ENCODE measurements around the gene RHBDL1.
A peak's percentile ranks its signal among the peaks of the same experiment; 100 is the strongest.

RHBDL1 gene

DNA sequence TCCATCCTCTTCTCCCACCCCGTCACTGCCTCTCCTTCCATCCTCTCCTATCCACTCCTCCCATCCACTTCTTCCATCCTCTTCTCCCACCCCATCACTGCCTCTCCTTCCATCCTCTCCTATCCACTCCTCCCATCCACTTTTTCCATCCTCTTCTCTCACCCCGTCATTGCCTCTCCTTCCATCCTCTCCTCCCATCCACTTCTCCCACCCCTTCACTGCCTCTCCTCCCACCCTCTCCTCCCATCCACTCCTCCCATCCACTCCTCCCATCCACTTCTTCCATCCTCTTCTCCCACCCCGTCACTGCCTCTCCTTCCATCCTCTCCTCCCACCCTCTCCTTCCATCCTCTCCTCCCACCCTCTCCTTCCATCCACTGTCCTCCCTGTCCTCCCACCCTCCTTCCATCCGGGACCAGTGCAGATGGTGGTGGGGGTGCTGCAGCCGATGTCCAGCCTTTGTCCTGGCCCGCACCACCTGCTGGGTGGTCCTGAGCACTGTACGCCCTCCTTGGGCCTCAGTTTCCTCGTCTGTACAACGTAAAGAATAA, 43.6 kb upstream of the RHBDL1 start:
- no peak overlapping the region for H3K4me3 ChIP-seq (ENCODE audit: low read depth, low read length)
- DNase-seq (ENCODE audit: low read depth): no peak
- TF ChIP-seq MYC (IDR thresholded peaks at IDR 0.05; ENCODE audit: low read depth, low read length) (no peak), POLR2A (IDR thresholded peaks at IDR 0.05; ENCODE audit: extremely low read depth, insufficient read length) (no peak)
- TF ChIP-seq, protein P1, sequence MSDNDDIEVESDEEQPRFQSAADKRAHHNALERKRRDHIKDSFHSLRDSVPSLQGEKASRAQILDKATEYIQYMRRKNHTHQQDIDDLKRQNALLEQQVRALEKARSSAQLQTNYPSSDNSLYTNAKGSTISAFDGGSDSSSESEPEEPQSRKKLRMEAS (IDR thresholded peaks at IDR 0.05; ENCODE audit: low read depth, low read length): no peak
- TF ChIP-seq, protein P2, sequence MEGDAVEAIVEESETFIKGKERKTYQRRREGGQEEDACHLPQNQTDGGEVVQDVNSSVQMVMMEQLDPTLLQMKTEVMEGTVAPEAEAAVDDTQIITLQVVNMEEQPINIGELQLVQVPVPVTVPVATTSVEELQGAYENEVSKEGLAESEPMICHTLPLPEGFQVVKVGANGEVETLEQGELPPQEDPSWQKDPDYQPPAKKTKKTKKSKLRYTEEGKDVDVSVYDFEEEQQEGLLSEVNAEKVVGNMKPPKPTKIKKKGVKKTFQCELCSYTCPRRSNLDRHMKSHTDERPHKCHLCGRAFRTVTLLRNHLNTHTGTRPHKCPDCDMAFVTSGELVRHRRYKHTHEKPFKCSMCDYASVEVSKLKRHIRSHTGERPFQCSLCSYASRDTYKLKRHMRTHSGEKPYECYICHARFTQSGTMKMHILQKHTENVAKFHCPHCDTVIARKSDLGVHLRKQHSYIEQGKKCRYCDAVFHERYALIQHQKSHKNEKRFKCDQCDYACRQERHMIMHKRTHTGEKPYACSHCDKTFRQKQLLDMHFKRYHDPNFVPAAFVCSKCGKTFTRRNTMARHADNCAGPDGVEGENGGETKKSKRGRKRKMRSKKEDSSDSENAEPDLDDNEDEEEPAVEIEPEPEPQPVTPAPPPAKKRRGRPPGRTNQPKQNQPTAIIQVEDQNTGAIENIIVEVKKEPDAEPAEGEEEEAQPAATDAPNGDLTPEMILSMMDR (IDR thresholded peaks at IDR 0.05; ENCODE audit: low read depth, low read length): no peak

DNA sequence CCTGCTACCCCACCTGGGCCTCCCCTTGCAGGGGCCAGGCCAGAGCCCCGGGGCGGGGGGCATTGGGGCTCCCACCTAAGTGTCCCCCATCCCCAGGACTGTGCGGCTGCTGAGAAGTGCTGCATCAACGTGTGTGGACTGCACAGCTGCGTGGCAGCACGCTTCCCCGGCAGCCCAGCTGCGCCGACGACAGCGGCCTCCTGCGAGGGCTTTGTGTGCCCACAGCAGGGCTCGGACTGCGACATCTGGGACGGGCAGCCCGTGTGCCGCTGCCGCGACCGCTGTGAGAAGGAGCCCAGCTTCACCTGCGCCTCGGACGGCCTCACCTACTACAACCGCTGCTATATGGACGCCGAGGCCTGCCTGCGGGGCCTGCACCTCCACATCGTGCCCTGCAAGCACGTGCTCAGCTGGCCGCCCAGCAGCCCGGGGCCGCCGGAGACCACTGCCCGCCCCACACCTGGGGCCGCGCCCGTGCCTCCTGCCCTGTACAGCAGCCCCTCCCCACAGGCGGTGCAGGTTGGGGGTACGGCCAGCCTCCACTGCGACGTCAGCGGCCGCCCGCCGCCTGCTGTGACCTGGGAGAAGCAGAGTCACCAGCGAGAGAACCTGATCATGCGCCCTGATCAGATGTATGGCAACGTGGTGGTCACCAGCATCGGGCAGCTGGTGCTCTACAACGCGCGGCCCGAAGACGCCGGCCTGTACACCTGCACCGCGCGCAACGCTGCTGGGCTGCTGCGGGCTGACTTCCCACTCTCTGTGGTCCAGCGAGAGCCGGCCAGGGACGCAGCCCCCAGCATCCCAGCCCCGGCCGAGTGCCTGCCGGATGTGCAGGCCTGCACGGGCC, 42.8 kb upstream of the RHBDL1 start:
- no peak for TF ChIP-seq POLR2A (IDR thresholded peaks at IDR 0.05; ENCODE audit: extremely low read depth, insufficient read length)
- TF ChIP-seq, protein P2 (IDR thresholded peaks at IDR 0.05; ENCODE audit: low read depth, low read length): no peak
- TF ChIP-seq MYC (IDR thresholded peaks at IDR 0.05; ENCODE audit: low read depth, low read length): no peak
- TF ChIP-seq, protein P1 (IDR thresholded peaks at IDR 0.05; ENCODE audit: low read depth, low read length): no peak
- DNase-seq (ENCODE audit: low read depth): no peak
- H3K4me3 ChIP-seq (ENCODE audit: low read depth, low read length): no peak overlapping the region

DNA sequence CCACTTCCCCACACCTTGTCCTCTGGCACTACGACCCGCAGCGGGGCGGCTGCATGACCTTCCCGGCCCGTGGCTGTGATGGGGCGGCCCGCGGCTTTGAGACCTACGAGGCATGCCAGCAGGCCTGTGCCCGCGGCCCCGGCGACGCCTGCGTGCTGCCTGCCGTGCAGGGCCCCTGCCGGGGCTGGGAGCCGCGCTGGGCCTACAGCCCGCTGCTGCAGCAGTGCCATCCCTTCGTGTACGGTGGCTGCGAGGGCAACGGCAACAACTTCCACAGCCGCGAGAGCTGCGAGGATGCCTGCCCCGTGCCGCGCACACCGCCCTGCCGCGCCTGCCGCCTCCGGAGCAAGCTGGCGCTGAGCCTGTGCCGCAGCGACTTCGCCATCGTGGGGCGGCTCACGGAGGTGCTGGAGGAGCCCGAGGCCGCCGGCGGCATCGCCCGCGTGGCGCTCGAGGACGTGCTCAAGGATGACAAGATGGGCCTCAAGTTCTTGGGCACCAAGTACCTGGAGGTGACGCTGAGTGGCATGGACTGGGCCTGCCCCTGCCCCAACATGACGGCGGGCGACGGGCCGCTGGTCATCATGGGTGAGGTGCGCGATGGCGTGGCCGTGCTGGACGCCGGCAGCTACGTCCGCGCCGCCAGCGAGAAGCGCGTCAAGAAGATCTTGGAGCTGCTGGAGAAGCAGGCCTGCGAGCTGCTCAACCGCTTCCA, 42.0 kb upstream of the RHBDL1 start:
- no peak for DNase-seq (ENCODE audit: low read depth)
- H3K4me3 ChIP-seq (ENCODE audit: low read depth, low read length): no peak overlapping the region
- TF ChIP-seq MYC (IDR thresholded peaks at IDR 0.05; ENCODE audit: low read depth, low read length): no peak
- no peak for TF ChIP-seq POLR2A (IDR thresholded peaks at IDR 0.05; ENCODE audit: extremely low read depth, insufficient read length)
- TF ChIP-seq, protein P2 (IDR thresholded peaks at IDR 0.05; ENCODE audit: low read depth, low read length): no peak
- TF ChIP-seq, protein P1 (IDR thresholded peaks at IDR 0.05; ENCODE audit: low read depth, low read length): no peak

DNA sequence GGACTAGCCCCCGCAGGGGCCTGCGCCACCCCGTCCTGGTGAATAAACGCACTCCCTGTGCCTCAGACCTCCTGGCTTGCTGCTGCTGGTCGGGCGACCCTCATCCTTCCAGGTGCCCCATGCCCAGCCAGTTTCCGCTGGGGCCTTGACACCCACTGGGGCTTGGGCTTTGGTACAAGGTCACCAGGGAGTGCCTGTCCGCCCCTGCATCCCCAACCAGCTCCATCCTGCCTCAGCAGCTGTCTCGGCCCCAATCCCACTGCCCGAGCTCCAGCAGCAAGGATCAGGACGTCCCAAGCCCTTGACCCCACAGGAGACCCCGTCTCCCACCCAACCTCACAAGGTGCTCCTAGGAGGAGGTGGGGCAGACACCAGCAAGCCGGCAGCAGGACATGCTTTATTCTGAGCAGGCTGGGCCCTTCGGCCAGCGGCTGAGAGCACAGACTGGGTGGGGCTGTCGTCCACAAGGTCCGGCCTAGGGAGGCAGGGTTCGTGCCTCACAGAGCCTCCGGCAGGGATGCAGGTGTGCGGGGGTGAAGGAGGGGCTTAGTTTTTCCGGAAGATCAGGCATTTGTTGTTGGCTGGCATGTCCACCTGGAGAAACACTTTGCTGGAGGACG, 41.3 kb upstream of the RHBDL1 start:
- TF ChIP-seq, protein P1 (IDR thresholded peaks at IDR 0.05; ENCODE audit: low read depth, low read length): no peak
- TF ChIP-seq, protein P2 (IDR thresholded peaks at IDR 0.05; ENCODE audit: low read depth, low read length): no peak
- TF ChIP-seq MYC (IDR thresholded peaks at IDR 0.05; ENCODE audit: low read depth, low read length) (no peak), POLR2A (IDR thresholded peaks at IDR 0.05; ENCODE audit: extremely low read depth, insufficient read length) (no peak)
- DNase-seq (ENCODE audit: low read depth): no peak
- H3K4me3 ChIP-seq (ENCODE audit: low read depth, low read length): no peak overlapping the region

DNA sequence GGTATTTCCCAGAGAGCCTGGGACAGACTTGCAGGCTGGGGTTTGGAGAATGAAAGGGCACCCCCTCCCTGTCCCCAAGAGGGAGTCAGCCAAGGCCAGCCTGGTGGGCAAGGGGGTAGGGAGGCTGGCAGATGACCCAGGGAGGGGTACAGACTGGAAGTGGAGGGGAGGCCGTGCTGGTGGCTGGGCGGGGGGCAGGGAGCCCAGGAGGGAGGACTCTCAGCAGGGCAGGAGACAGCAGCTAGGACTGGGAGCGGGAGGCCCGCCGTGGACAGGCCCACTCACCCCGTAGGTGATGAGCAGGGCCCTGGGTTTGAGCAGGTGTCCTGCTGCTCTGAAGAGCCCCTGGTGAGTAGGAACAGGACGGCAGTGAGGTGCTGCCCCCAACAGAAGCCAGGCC, 40.5 kb upstream of the RHBDL1 start:
- TF ChIP-seq, protein P2 (IDR thresholded peaks at IDR 0.05; ENCODE audit: low read depth, low read length): no peak
- TF ChIP-seq POLR2A (IDR thresholded peaks at IDR 0.05; ENCODE audit: extremely low read depth, insufficient read length): no peak
- TF ChIP-seq MYC (IDR thresholded peaks at IDR 0.05; ENCODE audit: low read depth, low read length): no peak
- TF ChIP-seq, protein P1 (IDR thresholded peaks at IDR 0.05; ENCODE audit: low read depth, low read length): no peak
- H3K4me3 ChIP-seq (ENCODE audit: low read depth, low read length): peak overlapping the region; percentile 64
- no peak for DNase-seq (ENCODE audit: low read depth)
